ENCODE data around the gene KICS2.

The KICS2 gene

GRCh38 chr12:64173456-64173855 is 48.6 kb downstream of the KICS2 start:
- DNase-seq (ENCODE audit: low read depth in 2 of 2): no peak
